Central memory CD8-positive, alpha-beta T cell (primary cell): ENCODE measurements around the gene FGF23.
"Not testable (repeated sequence)": the region's sequence is repeated elsewhere in the genome, so short reads cannot be mapped to it uniquely, and the experiment has no call there.

ENCODE experiments used
- ATAC-seq: fragments of 150-1000 bp; cut with Tn5 transposase; replicated peaks from 2 replicates; pipeline ENCODE4 v1.10.0; 2022; ENCODE audit warnings: mild to moderate bottlenecking, moderate FRiP score, moderate number of reproducible peaks; ENCODE audit not compliant: poor library complexity, severe bottlenecking; ENCODE audit errors: extremely low read depth
- DNase-seq, 2 donors: peaks; one replicate each; pipeline ENCODE4 v3.0.0; 2021; ENCODE audit warnings: low spot score in 2 of 2
- H3K27ac Mint-ChIP-seq: one replicate; pipeline ENCODE4 v1.8.0; 2022; ENCODE audit warnings: low read depth, mild to moderate bottlenecking, moderate library complexity, mixed read lengths
- H3K27me3 Mint-ChIP-seq: one replicate; pipeline ENCODE4 v1.8.0; 2022; ENCODE audit warnings: mixed read lengths
- H3K36me3 Mint-ChIP-seq: one replicate; pipeline ENCODE4 v1.8.0; 2022; ENCODE audit warnings: mild to moderate bottlenecking, moderate library complexity, mixed read lengths; ENCODE audit not compliant: insufficient read depth
- H3K4me1 Mint-ChIP-seq: one replicate; pipeline ENCODE4 v1.8.0; 2022; ENCODE audit warnings: mixed read lengths
- H3K4me3 Mint-ChIP-seq: one replicate; pipeline ENCODE4 v1.8.0; 2022; ENCODE audit warnings: mild to moderate bottlenecking, moderate library complexity, mixed read lengths
- H3K9me3 Mint-ChIP-seq: one replicate; pipeline ENCODE4 v1.8.0; 2022; ENCODE audit warnings: mixed read lengths

The FGF23 gene

GRCh38 chr12:4404877-4405637 lies 25.5 kb upstream of the FGF23 start:
- not testable (repeated sequence) for H3K27ac Mint-ChIP-seq, H3K9me3 Mint-ChIP-seq, H3K36me3 Mint-ChIP-seq, H3K4me3 Mint-ChIP-seq, ATAC-seq, DNase-seq, H3K4me1 Mint-ChIP-seq
- peaks cover 40% of the 10 kb centered on the region for H3K27me3 Mint-ChIP-seq

GRCh38 chr12:4402996-4403395 lies 23.5 kb upstream of the FGF23 start:
- Mint-ChIP-seq H3K27me3 (peaks cover 36% of the 10 kb centered on the region), H3K4me1 (no peaks in the 10 kb centered on the region)
- no peak for ATAC-seq

GRCh38 chr12:4401117-4401516 lies 21.6 kb upstream of the FGF23 start:
- ATAC-seq (no peak), DNase-seq (no peak)
- Mint-ChIP-seq H3K9me3 (no peaks in the 10 kb centered on the region), H3K27me3 (peaks cover 48% of the 10 kb centered on the region), H3K27ac (no peak overlapping the region), H3K36me3 (no peaks in the 10 kb centered on the region), H3K4me3 (no peak overlapping the region), H3K4me1 (no peaks in the 10 kb centered on the region)

More at GRCh38 chr12:4402996-4403395, 23.5 kb upstream of the FGF23 start:
- Mint-ChIP-seq H3K9me3 (no peaks in the 10 kb centered on the region), H3K4me3 (no peak overlapping the region), H3K36me3 (no peaks in the 10 kb centered on the region), H3K27ac (no peak overlapping the region)
- no peak for DNase-seq

GRCh38 chr12:4395818-4396217 lies 16.3 kb upstream of the FGF23 start:
- Mint-ChIP-seq H3K9me3 (no peaks in the 10 kb centered on the region), H3K27ac (no peak overlapping the region), H3K4me1 (no peaks in the 10 kb centered on the region), H3K36me3 (no peaks in the 10 kb centered on the region), H3K27me3 (peaks cover 47% of the 10 kb centered on the region), H3K4me3 (no peak overlapping the region)
- DNase-seq: no peak
- no peak for ATAC-seq

- no peak for DNase-seq
- no peaks in the 10 kb centered on the region for H3K36me3 Mint-ChIP-seq
- H3K9me3 Mint-ChIP-seq: no peaks in the 10 kb centered on the region
- H3K27ac Mint-ChIP-seq: no peak overlapping the region
- no peaks in the 10 kb centered on the region for H3K4me1 Mint-ChIP-seq
- no peak overlapping the region for H3K4me3 Mint-ChIP-seq
- no peak for ATAC-seq
- H3K27me3 Mint-ChIP-seq: peaks cover 52% of the 10 kb centered on the region
Observed at GRCh38 chr12:4393211-4393610, 13.7 kb upstream of the FGF23 start.

GRCh38 chr12:4392223-4392742 lies 12.8 kb upstream of the FGF23 start:
- Mint-ChIP-seq H3K4me1 (no peaks in the 10 kb centered on the region), H3K9me3 (no peaks in the 10 kb centered on the region), H3K27ac (no peak overlapping the region), H3K4me3 (no peak overlapping the region), H3K27me3 (peaks cover 52% of the 10 kb centered on the region), H3K36me3 (no peaks in the 10 kb centered on the region)
- ATAC-seq (no peak), DNase-seq (no peak)

- Mint-ChIP-seq H3K27ac (no peak overlapping the region), H3K4me1 (no peaks in the 10 kb centered on the region), H3K4me3 (no peak overlapping the region), H3K27me3 (peaks cover 24% of the 10 kb centered on the region), H3K9me3 (no peaks in the 10 kb centered on the region), H3K36me3 (no peaks in the 10 kb centered on the region)
- ATAC-seq (no peak), DNase-seq (no peak)
Observed at GRCh38 chr12:4388662-4389061, 9.2 kb upstream of the FGF23 start.

- no peak overlapping the region for H3K4me3 Mint-ChIP-seq
- no peaks in the 10 kb centered on the region for H3K4me1 Mint-ChIP-seq
- ATAC-seq: no peak
- no peaks in the 10 kb centered on the region for H3K9me3 Mint-ChIP-seq
- no peak overlapping the region for H3K27ac Mint-ChIP-seq
- peaks cover 19% of the 10 kb centered on the region for H3K27me3 Mint-ChIP-seq
- H3K36me3 Mint-ChIP-seq: no peaks in the 10 kb centered on the region
- DNase-seq: no peak
Observed at GRCh38 chr12:4388032-4388431, 8.5 kb upstream of the FGF23 start.

GRCh38 chr12:4387607-4388006 lies 8.1 kb upstream of the FGF23 start:
- H3K27me3 Mint-ChIP-seq: peaks cover 24% of the 10 kb centered on the region
- no peak overlapping the region for H3K4me3 Mint-ChIP-seq
- no peak overlapping the region for H3K27ac Mint-ChIP-seq
- H3K36me3 Mint-ChIP-seq: no peaks in the 10 kb centered on the region
- H3K4me1 Mint-ChIP-seq: no peaks in the 10 kb centered on the region
- no peak for DNase-seq
- no peak for ATAC-seq
- H3K9me3 Mint-ChIP-seq: no peaks in the 10 kb centered on the region

GRCh38 chr12:4386801-4387200 lies 7.3 kb upstream of the FGF23 start:
- Mint-ChIP-seq H3K27ac (no peak overlapping the region), H3K4me1 (no peaks in the 10 kb centered on the region)
- ATAC-seq: no peak

GRCh38 chr12:4383304-4383865 lies 3.9 kb upstream of the FGF23 start:
- no peaks in the 10 kb centered on the region for H3K9me3 Mint-ChIP-seq
- ATAC-seq: no peak
- H3K27me3 Mint-ChIP-seq: peaks cover 56% of the 10 kb centered on the region
- no peak for DNase-seq
- H3K27ac Mint-ChIP-seq: no peak overlapping the region
- no peaks in the 10 kb centered on the region for H3K4me1 Mint-ChIP-seq
- no peaks in the 10 kb centered on the region for H3K36me3 Mint-ChIP-seq
- no peak overlapping the region for H3K4me3 Mint-ChIP-seq

More at GRCh38 chr12:4386801-4387200, 7.3 kb upstream of the FGF23 start:
- no peak for DNase-seq
- no peaks in the 10 kb centered on the region for H3K9me3 Mint-ChIP-seq
- H3K36me3 Mint-ChIP-seq: no peaks in the 10 kb centered on the region
- no peak overlapping the region for H3K4me3 Mint-ChIP-seq
- peaks cover 32% of the 10 kb centered on the region for H3K27me3 Mint-ChIP-seq

GRCh38 chr12:4380332-4380731 lies 820 bp upstream of the FGF23 start:
- Mint-ChIP-seq H3K4me1 (no peaks in the 10 kb centered on the region), H3K4me3 (no peak overlapping the region), H3K27me3 (peaks cover 69% of the 10 kb centered on the region), H3K9me3 (no peaks in the 10 kb centered on the region), H3K36me3 (no peaks in the 10 kb centered on the region), H3K27ac (no peak overlapping the region)
- ATAC-seq (no peak), DNase-seq (no peak)

GRCh38 chr12:4378772-4379171 lies 740 bp downstream of the FGF23 start:
- Mint-ChIP-seq H3K4me3 (no peak overlapping the region), H3K27me3 (peaks cover 81% of the 10 kb centered on the region), H3K4me1 (no peaks in the 10 kb centered on the region), H3K9me3 (no peaks in the 10 kb centered on the region), H3K36me3 (no peaks in the 10 kb centered on the region), H3K27ac (no peak overlapping the region)
- ATAC-seq: no peak
- no peak for DNase-seq
